Neutrophil (primary cell): Measurements from ENCODE around the gene CCDC149.

Experiments
- H3K27ac ChIP-seq: fragments of 200-600 bp; sonication (generic); 2 replicates; pipeline ENCODE4 v1.5.1; 2016; ENCODE audit warnings: mild to moderate bottlenecking, moderate library complexity
- H3K27me3 ChIP-seq: fragments of 200-600 bp; sonication (generic); 2 replicates; pipeline ENCODE4 v1.6.0; 2016; ENCODE audit warnings: mild to moderate bottlenecking
- H3K36me3 ChIP-seq: fragments of 200-600 bp; sonication (generic); 2 replicates; pipeline ENCODE4 v1.5.1; 2017
- H3K4me1 ChIP-seq, 2 experiments: fragments of 200-600 bp in 1 of 2; sonication (generic) in 1 of 2; 1 replicate in 1 of 2; 2 replicates in 1 of 2; pipeline versions ENCODE4 v1.5.1 to v1.6.1; 2013 to 2016; ENCODE audit warnings: low read depth in 1 of 2, low read length in 1 of 2, mild to moderate bottlenecking in 1 of 2, moderate library complexity in 1 of 2; ENCODE audit not compliant: control insufficient read depth in 1 of 2, insufficient read depth in 1 of 2
- H3K4me3 ChIP-seq, 2 experiments: fragments of 200-600 bp in 1 of 2; sonication (generic) in 1 of 2; 1 replicate in 1 of 2; 2 replicates in 1 of 2; pipeline ENCODE4 v1.5.1; 2013 to 2016; ENCODE audit warnings: low read depth in 1 of 2, low read length in 1 of 2, mild to moderate bottlenecking in 1 of 2, moderate library complexity in 1 of 2
- H3K9me3 ChIP-seq: fragments of 200-600 bp; sonication (generic); 2 replicates; pipeline ENCODE4 v1.5.1; 2016
- TF ChIP-seq, protein P1 (sequence below): fragments of 200-600 bp; sonication (generic); IDR thresholded peaks from 2 replicates; pipeline ENCODE4 v1.5.1; 2016; ENCODE audit warnings: antibody characterized with exemption

CCDC149 gene

GRCh38 chr4:24924309-24924781 is 11.5 kb upstream of the CCDC149 start:
- TF ChIP-seq, protein P1, sequence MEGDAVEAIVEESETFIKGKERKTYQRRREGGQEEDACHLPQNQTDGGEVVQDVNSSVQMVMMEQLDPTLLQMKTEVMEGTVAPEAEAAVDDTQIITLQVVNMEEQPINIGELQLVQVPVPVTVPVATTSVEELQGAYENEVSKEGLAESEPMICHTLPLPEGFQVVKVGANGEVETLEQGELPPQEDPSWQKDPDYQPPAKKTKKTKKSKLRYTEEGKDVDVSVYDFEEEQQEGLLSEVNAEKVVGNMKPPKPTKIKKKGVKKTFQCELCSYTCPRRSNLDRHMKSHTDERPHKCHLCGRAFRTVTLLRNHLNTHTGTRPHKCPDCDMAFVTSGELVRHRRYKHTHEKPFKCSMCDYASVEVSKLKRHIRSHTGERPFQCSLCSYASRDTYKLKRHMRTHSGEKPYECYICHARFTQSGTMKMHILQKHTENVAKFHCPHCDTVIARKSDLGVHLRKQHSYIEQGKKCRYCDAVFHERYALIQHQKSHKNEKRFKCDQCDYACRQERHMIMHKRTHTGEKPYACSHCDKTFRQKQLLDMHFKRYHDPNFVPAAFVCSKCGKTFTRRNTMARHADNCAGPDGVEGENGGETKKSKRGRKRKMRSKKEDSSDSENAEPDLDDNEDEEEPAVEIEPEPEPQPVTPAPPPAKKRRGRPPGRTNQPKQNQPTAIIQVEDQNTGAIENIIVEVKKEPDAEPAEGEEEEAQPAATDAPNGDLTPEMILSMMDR: no peak
- no peaks in the 10 kb centered on the region for H3K9me3 ChIP-seq
- H3K27ac ChIP-seq: no peak overlapping the region
- no peaks in the 10 kb centered on the region for H3K27me3 ChIP-seq
- H3K4me1 ChIP-seq: peaks cover 11 to 13% of the 10 kb centered on the region in 2 experiments
- H3K4me3 ChIP-seq: no peak overlapping the region
- H3K36me3 ChIP-seq: no peaks in the 10 kb centered on the region

DNA sequence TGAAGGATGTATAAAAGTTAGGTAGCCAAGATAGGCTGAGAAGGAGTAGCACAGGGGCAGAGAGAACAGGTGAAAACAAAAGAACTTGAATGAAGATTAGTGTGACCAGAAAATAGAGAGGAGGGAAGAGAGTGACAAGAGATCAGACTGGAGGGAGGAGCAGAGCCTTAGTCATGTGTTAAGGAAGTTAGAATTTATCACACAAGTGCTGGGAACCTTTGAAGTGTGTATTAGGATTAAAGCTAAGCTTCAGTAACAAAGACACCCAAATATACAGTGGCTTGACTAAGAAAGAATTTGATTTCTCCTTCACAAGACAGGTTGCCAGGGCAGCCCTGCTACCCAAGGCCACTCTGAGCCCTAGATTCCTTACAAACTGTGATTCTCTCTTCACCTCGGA is 10.7 kb upstream of the CCDC149 start:
- no peaks in the 10 kb centered on the region for H3K9me3 ChIP-seq
- peaks cover 3 to 5% of the 10 kb centered on the region in 2 experiments for H3K4me1 ChIP-seq
- no peaks in the 10 kb centered on the region for H3K27me3 ChIP-seq
- no peak overlapping the region for H3K4me3 ChIP-seq
- TF ChIP-seq, protein P1: no peak
- no peak overlapping the region for H3K27ac ChIP-seq
- no peaks in the 10 kb centered on the region for H3K36me3 ChIP-seq

- no peak overlapping the region for H3K4me3 ChIP-seq
- TF ChIP-seq, protein P1: no peak
Observed at GRCh38 chr4:24923002-24923401, 10.2 kb upstream of the CCDC149 start.

GRCh38 chr4:24922416-24922815 is 9.6 kb upstream of the CCDC149 start:
- H3K36me3 ChIP-seq: no peaks in the 10 kb centered on the region
- H3K27ac ChIP-seq: no peak overlapping the region
- no peak overlapping the region for H3K4me3 ChIP-seq
- no peaks in the 10 kb centered on the region for H3K4me1 ChIP-seq
- TF ChIP-seq, protein P1: no peak
- H3K27me3 ChIP-seq: no peaks in the 10 kb centered on the region
- H3K9me3 ChIP-seq: no peaks in the 10 kb centered on the region

More at GRCh38 chr4:24923002-24923401, 10.2 kb upstream of the CCDC149 start:
- no peaks in the 10 kb centered on the region for H3K27me3 ChIP-seq
- no peaks in the 10 kb centered on the region for H3K4me1 ChIP-seq
- H3K36me3 ChIP-seq: no peaks in the 10 kb centered on the region
- H3K27ac ChIP-seq: no peak overlapping the region
- no peaks in the 10 kb centered on the region for H3K9me3 ChIP-seq

DNA sequence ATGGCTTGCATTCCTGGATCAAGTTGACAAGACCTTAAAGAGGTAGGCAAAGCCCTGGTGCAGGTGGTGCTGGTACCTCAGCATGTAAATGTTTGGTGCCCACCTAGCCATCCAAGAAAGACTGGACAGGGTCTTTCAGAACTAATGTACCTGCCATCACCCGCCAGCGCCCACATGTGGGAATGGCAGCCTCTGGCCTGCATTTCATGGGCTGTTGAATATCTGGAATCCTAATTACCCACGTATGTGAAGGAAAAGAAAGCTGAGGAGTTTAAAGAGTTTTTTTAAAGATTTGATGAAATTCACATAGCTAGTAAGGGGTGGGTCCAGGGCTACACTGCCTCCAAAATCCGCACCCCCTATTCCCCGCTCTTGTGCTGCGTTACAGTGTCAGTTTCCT is 8.6 kb upstream of the CCDC149 start:
- Histone ChIP-seq H3K27me3 (peaks cover 4% of the 10 kb centered on the region), H3K9me3 (no peaks in the 10 kb centered on the region), H3K27ac (no peak overlapping the region), H3K36me3 (no peaks in the 10 kb centered on the region), H3K4me1 (no peaks in the 10 kb centered on the region), H3K4me3 (no peak overlapping the region)
- TF ChIP-seq, protein P1: no peak

DNA sequence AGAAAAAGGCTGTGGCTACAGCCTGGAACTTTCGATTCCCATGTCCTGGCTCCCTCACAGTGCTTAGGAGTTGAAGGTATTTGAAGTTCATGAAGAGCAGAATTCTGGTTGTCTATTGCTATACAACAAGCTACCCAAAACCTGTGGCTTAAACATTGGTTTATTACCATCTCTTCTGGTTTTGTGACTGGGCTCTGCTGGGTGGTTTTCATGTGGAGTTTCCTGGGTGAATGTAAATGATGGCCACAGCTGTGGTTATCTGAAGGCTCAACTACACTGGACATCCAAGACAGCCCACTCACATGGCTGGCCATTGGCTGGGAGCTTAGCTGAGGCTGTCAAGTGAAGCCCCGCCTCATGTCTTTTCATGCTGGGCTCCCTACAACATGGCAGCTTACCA is 7.2 kb upstream of the CCDC149 start:
- Histone ChIP-seq H3K36me3 (no peaks in the 10 kb centered on the region), H3K27ac (no peak overlapping the region), H3K27me3 (peaks cover 9% of the 10 kb centered on the region), H3K4me1 (no peaks in the 10 kb centered on the region), H3K9me3 (no peaks in the 10 kb centered on the region), H3K4me3 (no peak overlapping the region)
- TF ChIP-seq, protein P1: no peak
